ENCODE data around the gene SYTL2.

SYTL2 gene

DNA sequence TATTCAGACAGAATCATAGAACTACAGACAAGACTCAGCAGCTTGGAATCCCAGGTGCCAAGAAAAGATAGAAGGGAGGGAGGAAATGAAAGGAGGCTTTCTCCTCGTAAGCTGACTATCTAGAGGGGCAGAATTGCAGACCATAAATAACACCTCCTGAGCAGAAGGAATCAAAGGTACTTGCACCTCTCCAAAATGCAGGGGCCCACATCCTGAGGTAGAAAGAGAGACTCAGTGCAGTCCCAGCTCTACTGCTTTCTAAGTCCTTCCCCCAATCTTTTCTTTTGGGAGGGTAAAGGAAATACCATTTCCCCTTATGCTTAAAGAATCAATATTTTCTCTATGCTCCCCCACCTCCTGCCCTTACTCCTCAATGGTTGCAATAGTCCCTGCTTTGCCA lies 55.2 kb downstream of the SYTL2 start:
- no peak for DNase-seq

DNA sequence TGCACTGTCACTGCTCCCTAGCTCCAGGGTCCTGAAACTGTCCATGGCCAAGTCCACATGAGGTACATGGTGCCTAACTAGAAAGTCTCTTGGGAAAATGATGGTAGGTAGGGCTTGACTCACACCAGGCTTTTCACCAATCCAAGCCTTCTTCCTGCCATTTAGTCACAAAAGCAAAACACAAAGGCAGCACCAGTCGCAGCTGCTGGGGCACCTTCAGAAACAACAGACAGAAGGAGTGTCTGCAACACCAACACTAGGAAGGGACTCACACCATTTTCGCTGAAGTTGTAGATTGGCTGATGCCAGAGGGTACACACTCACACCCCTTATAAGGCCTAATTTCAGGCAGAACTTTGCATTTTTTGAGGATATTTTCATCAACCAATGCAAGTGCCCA lies 55.7 kb downstream of the SYTL2 start:
- DNase-seq: no peak

DNA sequence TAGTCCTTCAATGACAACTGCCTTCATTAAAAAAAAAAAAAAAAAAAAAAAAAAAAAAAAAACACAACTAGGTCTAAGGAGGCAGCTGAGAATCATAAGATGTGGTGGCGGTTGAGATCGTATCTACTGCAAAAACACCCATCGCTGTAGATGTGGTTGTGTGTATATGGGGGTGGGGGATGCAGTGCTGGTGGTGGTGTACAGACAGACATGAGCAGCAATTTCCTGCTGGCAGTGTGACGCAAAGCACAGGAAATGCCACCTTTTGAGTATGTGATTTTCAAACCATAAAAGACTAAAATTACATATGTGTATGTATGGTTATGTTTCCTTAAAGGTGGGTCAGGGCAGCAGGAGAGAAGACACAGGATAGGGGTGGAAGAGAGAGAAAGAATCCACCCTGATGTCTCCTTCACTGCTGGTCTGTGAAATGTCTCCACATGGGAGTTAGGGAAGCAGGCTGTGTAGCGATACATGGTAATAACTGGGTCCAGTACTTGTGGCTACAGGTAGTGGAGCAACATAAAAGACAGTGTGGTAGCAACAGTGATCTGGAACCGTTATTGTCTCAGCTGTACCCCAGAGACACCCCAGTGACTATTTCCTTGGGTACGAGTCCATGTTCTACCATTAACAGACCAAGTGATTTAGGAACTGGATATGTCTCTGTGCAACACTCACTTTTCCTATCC lies 57.9 kb downstream of the SYTL2 start:
- DNase-seq: no peak

DNA sequence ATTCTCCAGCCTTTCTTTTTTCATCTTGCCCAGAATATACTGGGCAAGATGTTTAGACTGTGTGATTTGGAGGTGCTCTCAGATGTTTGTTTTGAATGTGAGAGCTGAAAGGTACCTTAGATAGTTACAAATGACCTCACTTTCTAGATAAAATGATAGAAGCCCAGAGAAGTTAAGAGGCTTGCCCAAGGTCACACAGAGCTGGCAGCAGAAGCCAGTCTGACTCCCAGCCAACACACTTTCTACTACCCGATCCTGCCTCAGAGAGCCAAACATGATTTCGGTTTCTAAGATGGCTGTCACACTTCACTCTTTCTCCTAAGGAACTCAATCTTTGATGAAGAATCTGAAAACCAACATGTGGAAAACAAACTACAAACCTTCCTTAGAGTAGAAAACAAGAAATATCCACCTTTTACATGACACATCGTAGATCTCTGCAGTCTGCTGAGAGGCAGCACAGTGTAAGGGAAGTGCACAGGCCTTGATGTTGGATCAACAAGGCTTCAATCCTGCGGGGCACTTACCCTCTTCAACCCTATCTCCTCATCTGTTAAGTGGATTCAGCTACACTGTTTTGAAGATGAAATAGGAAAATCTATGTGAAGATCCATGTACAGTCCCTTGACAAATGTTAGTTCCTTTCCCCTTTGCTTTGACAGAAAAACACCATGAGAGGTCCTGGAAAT lies 58.6 kb downstream of the SYTL2 start:
- DNase-seq: no peak

DNA sequence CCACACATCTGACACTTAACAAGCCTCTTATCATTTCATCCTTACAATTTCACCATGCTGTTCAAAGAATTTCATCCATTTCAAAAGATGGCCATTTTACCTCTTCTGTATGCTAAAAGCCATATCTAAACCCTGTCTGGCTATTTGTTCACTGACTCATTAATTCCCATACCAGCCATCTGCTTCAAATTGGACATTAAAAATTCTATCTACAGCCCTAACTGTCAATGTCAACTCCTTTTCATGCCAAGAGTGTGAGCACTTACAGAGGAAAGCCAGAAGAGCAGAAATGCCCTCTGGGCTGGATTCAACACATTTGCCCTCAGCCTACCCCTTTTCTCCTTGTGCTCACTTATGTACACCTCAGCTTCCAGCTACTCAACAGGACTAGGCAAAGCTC lies 59.2 kb downstream of the SYTL2 start:
- DNase-seq: no peak

DNA sequence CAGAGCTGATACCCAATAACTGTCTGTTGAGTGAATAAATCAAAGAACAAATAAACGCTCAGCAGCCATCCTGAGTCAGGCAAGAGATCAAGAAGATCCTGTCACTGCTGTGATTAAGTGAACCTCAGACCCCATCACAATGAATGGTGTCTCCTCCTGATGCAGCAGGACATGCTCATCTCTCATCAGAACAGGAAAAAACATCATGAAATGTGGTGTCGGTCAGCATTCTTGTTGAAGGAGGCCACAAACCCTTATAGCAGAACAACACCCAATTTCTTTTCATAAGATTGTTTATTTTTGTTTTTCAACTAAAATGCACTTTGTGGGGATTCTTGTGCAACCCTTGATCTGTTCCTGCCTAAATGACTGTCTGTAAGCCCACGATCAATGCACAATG lies 60.3 kb downstream of the SYTL2 start:
- no peak for DNase-seq

DNA sequence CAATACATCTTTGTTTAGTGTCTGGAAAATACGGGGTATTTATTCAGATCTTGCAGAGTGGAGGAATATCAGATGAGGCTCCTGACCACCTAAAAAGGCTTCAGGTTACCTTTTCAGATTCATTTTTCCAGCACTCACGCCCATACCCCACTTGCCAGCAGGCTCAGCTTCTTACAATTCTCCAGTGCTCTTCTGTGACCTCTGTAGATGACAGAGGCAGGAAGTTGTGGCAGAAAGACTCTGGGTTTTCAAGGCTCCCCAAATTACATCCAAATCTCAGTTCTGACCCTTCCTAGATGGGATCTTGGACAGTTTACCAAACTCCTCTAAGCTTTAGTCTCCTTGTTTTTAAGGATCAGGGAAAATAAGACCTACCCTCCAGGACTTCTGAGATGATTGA lies 61.1 kb downstream of the SYTL2 start:
- no peak for DNase-seq

DNA sequence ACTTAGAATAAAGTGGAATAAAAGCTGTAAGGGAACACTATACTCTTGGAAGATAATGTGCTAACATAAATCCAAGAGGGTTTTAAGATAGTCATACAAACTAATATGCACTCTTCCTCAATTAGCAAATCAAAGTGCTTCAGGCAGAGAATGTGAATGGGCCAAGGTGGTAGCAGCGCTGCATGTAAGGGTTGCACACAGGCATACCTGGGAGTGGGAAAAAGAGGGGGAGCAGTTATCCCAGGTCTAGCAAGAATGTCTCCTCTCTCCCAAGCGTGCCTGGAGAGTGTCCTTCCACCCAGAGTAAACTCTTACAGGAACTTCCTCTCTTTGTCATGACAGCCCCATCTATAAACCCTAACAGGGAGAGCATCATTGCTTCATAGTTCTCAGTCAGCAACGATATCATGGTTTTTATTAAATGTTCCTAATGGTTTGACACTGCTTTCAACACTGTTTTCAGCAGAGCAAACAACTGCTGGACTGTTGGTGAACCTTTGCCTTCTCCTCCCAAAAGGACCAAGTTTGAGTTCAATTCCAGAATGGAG lies 61.6 kb downstream of the SYTL2 start:
- no peak for DNase-seq

DNA sequence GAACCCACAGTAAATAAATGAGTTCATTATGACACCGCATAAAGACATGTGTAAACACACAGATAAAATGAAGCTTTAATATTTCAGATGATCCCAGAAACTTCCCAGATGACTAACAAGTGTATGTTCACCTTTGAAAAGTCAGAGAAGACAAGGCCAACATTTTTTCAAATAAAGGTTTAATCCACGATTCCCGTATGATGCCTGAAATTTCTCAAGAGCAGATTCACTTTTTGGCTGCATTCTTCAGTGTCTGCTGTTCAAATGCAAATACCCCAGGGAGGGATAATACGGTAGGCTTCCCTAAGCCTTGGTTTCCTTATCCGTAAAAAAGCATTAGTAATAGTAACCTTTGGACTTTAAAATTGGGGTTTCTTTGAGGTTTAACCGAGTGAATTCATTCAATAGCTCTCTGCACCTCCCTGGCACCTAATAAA lies 62.5 kb downstream of the SYTL2 start:
- no peak for DNase-seq

DNA sequence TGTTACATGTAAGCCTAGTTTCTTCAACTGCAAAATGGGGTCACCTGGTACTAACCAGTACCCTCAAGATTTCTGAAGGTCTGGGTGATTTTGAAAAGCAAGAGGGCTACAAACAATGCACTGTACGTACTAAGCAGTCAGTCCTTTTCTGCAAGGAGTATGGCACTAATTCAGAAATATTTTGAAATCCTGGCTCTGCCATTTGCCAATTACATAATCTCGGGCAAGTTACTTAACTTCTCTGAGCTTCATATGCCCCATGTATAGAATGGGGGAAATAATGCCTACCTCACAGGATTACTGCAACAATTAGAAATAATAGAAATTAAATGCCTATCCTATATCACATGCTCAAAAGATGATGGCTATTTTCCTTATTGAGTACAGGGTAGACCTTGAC lies 64.3 kb downstream of the SYTL2 start:
- no peak for DNase-seq

DNA sequence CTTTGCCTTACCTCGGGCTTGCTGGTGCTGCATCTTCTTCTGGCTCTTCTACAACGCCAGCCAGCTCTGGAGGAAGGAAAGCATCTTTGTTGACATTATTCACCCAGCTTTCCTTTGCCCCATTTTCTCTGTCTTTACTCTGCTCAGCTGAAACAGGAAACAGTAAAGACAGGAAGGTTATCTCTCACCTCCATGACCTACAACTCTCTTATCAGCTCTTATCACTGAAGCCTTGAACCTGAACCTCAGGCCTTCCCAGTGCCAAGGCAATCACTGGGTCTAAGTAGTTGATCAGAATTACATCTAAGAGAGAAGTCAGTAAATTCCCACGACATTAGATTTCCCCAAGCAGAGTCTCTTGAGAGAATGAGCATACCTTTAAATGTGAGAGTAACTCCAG lies 65.3 kb downstream of the SYTL2 start:
- DNase-seq: no peak

DNA sequence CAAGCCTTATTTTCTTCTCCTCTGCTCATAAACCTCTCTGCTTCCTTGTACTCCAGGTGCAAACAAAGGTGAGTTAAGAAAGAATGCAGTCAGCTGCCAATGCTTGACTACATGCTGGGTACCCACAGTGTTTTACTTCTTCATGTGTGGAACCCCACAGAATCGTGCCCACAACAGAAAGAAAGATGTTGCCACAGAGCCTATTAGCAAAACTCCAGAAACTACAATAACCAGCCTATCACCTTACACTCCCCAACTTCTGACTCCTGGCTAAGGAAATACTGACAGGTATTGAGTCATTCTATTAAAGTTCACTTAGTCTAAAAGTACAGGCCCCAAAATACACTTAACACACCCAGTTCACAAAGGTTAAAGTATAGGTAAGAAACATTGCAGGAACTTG lies 68.1 kb downstream of the SYTL2 start:
- no peak for DNase-seq

DNA sequence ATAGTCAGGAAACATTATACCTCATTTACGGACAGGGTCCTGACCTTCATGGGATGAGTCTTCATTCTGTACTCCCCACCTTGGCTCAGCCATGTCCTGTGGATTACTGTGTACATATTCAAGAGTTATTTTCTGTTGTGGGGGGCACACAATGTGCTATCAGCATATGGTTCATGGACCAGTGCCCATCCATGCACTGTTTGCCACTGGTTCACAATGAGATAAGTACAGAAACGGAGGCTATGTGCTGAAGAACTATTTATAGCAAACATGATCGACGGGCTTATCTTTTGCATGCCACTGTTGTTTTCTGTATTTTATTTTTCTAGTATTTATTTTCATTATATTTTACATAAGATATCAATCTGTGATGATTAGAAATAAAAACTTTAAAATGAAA lies 68.6 kb downstream of the SYTL2 start:
- no peak for DNase-seq

DNA sequence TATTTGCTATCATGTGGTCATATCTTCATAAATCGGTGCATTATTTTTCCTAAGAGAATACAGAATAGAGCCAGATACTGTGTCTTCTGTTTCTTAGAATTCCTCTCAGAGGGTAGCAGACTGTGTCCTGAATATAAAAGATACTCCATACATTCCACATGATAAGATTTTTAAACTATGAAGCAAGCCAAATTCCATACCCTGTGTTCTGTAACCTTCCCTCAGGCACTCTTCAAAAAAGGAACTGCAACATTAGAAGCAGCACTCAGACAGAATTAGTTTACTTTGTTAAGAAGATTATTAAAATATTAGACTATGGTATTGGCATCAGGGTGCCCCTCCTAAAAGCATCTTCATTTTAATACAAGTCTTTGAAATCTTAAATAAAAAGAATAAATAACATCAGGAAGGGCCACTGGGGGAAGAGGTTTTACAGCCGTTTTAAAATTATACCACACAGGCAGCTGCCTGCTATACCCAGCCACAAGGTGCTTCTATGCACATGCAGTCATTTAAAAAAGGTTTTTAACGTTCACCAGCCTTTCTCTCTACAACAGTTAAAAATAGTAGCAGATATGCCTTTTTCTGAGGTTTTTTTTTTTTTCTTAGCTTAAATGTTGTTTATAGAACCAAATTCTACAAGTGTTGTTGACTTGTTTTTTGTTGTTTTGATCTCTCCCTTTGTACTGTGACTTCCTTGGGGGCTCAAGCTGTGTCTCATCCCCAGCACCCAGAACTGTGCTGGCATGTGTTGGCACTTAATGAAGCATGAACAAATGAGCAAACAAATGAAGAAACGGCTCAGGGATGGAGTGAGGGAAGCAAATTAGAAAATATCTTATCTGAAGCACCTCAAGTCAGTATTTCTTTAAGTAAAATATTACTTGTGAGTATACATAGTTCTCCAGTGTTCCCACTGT lies 70.2 kb downstream of the SYTL2 start:
- no peak for DNase-seq

DNA sequence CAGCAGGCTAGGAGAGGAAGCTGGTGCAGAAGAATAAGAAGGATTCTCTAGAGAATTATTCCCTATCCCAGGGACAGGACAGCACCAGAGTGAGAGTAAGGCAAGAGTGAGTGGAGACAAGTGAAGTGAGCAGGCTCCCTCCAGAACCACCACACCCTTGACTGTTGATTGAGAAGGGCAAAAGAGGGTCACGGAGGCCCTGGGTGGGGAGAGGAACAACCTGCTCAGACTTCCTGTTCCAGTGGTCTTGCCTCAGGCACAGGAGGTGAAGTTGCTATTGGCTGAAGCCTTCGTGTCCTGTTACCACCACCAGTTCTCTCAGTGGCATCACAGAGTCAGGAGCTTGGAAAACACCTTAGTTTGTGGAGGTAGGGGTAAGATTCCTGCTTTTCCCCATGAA lies 73.2 kb downstream of the SYTL2 start:
- no peak for DNase-seq

DNA sequence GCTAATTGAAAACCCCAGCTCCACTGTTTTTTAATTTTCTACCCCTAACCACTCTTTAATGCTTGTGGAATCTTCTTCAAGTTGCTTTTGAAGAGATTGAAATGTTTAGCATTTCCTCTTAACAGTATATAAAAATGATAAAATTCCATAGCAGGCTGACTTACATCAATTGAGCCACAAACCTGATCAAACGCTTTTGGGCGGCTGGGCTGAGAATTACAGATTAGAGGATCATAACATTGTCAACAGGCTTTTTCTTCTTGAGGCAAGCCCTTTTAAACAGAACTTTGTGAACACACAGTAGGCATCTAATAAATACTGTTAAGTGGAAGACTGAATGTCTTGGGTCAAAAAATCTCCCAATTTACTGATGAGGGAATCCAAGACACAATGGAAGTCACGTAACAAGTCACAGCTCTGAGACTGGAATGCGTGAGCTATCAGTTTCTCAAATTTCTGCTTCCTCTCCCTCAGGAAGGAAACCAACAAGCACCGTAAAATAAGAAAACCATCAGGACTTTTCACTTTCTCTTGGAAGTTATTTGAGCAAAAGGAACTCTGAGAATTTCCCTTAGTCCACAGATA lies 75.0 kb downstream of the SYTL2 start:
- DNase-seq: no peak

DNA sequence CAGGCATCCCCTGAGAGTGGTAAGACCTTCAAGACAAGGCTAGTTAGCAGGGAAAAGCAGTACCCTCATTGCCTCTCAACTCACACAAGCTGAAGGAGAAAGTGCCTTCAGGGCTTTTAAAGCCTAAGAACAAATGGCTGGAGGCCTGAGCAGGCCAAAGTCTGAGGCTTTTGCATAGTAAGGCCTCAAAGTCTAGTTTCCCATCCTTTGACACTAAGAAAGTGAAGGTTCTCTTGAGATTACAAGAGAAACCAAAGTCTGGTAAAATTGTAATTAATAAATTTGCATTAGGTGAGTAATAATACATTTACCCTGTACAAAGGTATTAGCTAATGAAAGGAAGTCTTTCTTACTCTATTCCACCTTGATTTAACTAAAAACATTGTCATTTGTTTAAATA lies 78.0 kb downstream of the SYTL2 start:
- DNase-seq: no peak

DNA sequence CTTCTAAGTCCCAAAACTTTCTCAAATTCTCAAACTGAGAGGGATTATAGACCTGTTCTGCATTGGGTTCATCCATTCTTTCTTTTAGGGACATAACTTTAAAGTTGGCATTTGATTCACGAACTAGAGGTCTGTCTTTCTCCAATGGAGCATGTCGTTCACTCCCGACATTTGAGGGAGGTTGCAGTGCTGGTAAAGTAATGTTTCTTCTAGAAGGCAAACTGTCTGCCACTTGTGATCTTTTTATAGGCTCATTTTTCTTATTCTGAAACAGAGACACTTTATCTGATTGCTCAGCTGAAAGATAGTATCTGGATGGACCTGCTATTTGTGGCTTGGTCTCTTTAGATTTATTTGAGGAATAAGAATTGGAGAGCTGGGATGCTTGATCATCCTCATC lies 84.6 kb downstream of the SYTL2 start:
- DNase-seq: no peak

DNA sequence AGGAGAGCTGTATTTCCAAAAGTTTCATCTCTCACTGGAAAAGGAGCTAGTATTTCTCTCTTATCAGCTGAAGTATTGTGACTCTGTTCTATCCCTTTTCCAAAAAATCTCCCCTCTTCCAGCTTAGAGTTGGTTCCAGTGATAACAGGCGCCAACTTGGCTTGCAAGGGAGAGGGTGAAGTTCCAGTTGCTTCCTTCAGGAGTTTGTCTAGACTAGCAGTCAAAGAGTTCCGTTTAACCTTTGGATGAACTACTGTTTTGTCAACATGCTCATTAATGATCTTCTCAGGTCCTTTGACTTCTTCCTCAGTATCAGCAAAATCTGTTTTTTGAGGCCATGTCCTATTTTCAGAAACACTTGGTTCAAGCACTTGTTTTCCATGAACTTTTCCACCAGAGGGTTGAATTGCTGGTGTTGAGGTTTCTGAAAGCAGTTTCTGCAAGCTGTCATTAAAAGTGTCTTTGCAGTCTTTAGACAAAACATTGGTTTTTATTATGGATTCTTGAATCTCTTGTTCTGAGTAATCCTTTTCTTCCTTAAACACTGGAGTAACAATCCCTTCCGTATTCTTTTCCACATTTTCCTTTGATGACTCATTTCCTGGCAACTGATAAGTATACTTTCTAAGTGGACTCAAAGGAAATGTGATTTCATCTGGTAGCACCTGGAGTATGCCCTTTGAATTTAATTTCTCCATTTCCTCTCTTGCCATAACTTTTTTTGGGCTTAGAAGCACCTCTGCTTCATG lies 85.3 kb downstream of the SYTL2 start:
- no peak for DNase-seq

DNA sequence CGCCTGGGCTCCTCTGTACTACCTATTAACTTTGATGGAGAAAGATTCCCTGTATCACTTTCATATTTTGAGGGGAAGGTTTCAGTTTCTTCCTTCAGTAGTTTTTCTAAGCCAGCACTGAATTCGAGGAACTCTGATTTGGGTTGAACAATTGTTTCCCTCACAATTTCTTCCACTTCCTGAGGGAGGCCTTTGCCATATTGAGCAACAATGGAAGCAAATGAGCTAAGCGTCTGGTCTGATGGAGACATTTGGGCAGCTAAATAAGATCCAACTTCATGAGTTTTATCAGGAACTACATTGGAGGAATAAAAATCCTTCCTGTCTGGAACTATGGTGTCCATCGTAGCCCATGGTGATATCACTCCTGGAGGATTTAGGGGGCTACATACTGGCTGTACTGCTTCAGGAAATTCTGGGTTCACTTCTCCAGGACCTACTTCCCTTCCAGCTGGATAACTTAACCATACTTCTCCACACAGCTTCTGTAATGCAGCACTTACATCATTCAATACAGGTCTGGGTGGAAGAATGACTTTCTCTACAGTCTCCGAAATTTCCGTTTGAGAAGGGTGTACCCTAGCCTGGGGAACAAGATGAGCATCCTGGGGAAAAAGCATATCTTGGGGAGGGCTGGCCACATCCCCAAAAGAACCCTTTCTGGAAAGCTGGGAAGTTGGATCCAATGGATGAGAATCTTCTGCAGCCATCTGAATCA lies 86.0 kb downstream of the SYTL2 start:
- DNase-seq: no peak

DNA sequence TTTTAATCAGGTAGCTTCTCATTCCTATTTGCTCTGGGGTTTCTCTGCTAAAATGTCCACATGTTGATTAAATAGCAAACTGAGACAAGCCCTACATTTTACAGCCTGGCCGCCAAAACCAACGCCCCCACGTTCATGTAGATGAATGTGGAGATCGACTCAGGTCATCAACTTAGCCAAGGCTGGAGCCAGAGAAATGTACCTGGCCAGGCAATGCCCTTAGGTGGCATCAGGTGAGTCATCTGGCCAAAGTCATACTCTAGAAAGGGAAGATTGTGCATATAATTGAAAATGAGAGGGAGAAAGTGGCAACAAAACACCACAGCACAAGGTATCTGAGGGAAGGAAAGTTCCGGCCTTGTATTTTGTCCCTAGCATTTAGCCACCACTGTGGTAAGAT lies 87.9 kb downstream of the SYTL2 start:
- DNase-seq: no peak

DNA sequence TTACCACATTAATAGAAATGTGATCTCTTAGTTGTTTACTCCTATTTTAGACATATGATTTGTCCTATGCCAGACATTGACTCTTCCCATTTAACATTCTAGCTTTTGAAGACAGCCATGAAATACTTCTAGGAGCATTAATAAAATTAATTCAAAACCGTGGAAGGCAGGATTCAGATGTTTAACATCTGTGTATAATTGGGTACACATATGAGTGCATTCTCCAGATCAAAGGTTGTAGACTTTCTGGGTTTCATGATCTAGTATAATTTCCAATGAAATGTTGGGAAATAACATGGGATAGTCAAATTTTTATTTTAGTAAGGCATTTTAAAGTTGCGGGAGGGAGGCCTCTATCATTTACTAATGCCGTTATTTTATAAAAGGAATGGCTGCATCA lies 89.8 kb downstream of the SYTL2 start:
- no peak for DNase-seq

Measured in NCI-H2081 (cell line).